Measurements from ENCODE around the gene CHAC1.

CHAC1 gene

GRCh38 chr15:40934457-40934856 lies 18.8 kb upstream of the CHAC1 start:
- no peak for TF ChIP-seq ZNF274 (IDR thresholded peaks at IDR 0.05; ENCODE audit: low read depth, low read length)
- no peak for TF ChIP-seq YY1 (IDR thresholded peaks at IDR 0.05; ENCODE audit: insufficient read depth, insufficient read length)
- no peak for TF ChIP-seq SUZ12 (IDR thresholded peaks at IDR 0.05; ENCODE audit: extremely low read depth, insufficient read depth, insufficient read length)
- Histone ChIP-seq H3K9ac (ENCODE audit: insufficient read length, low read depth) (no peak overlapping the region), H3K4me1 (ENCODE audit: insufficient read depth, insufficient read length) (no peaks in the 10 kb centered on the region), H3K27me3 (ENCODE audit: insufficient read depth, insufficient read length) (peaks cover 90% of the 10 kb centered on the region), H3K4me3 (ENCODE audit: insufficient read length, low read depth) (no peak overlapping the region), H3K9me3 (ENCODE audit: insufficient read depth, low read length) (no peaks in the 10 kb centered on the region), H3K36me3 (ENCODE audit: insufficient read depth, insufficient read length, low read length) (no peaks in the 10 kb centered on the region)
- no peak for DNase-seq (ENCODE audit: low read depth, low spot score)

GRCh38 chr15:40936234-40936708 lies 17.0 kb upstream of the CHAC1 start:
- Histone ChIP-seq H3K4me3 (ENCODE audit: insufficient read length, low read depth) (no peak overlapping the region), H3K9me3 (ENCODE audit: insufficient read depth, low read length) (no peaks in the 10 kb centered on the region), H3K36me3 (ENCODE audit: insufficient read depth, insufficient read length, low read length) (no peaks in the 10 kb centered on the region), H3K4me1 (ENCODE audit: insufficient read depth, insufficient read length) (peaks cover 2% of the 10 kb centered on the region), H3K27me3 (ENCODE audit: insufficient read depth, insufficient read length) (peaks cover 89% of the 10 kb centered on the region), H3K9ac (ENCODE audit: insufficient read length, low read depth) (no peak overlapping the region)
- DNase-seq (ENCODE audit: low read depth, low spot score) = no peak
- TF ChIP-seq SUZ12 (IDR thresholded peaks at IDR 0.05; ENCODE audit: extremely low read depth, insufficient read depth, insufficient read length) (no peak), ZNF274 (IDR thresholded peaks at IDR 0.05; ENCODE audit: low read depth, low read length) (no peak), YY1 (IDR thresholded peaks at IDR 0.05; ENCODE audit: insufficient read depth, insufficient read length) (no peak)

- H3K9me3 ChIP-seq (ENCODE audit: insufficient read depth, low read length) = no peaks in the 10 kb centered on the region
- TF ChIP-seq ZNF274 (IDR thresholded peaks at IDR 0.05; ENCODE audit: low read depth, low read length) = no peak
- TF ChIP-seq YY1 (IDR thresholded peaks at IDR 0.05; ENCODE audit: insufficient read depth, insufficient read length) = no peak
- no peak for TF ChIP-seq SUZ12 (IDR thresholded peaks at IDR 0.05; ENCODE audit: extremely low read depth, insufficient read depth, insufficient read length)
- no peak overlapping the region for H3K9ac ChIP-seq (ENCODE audit: insufficient read length, low read depth)
- no peaks in the 10 kb centered on the region for H3K36me3 ChIP-seq (ENCODE audit: insufficient read depth, insufficient read length, low read length)
- no peak for DNase-seq (ENCODE audit: low read depth, low spot score)
- H3K4me1 ChIP-seq (ENCODE audit: insufficient read depth, insufficient read length) = peaks cover 2% of the 10 kb centered on the region
- H3K27me3 ChIP-seq (ENCODE audit: insufficient read depth, insufficient read length) = peaks cover 87% of the 10 kb centered on the region
- H3K4me3 ChIP-seq (ENCODE audit: insufficient read length, low read depth) = no peak overlapping the region
Measured at GRCh38 chr15:40936709-40937666, 16.3 kb upstream of the CHAC1 start.

GRCh38 chr15:40937762-40938535 lies 15.3 kb upstream of the CHAC1 start:
- Histone ChIP-seq H3K9ac (ENCODE audit: insufficient read length, low read depth) (no peak overlapping the region), H3K4me3 (ENCODE audit: insufficient read length, low read depth) (no peak overlapping the region), H3K27me3 (ENCODE audit: insufficient read depth, insufficient read length) (peaks cover 87% of the 10 kb centered on the region), H3K36me3 (ENCODE audit: insufficient read depth, insufficient read length, low read length) (no peaks in the 10 kb centered on the region), H3K4me1 (ENCODE audit: insufficient read depth, insufficient read length) (peaks cover 2% of the 10 kb centered on the region), H3K9me3 (ENCODE audit: insufficient read depth, low read length) (no peaks in the 10 kb centered on the region)
- no peak for DNase-seq (ENCODE audit: low read depth, low spot score)
- no peak for TF ChIP-seq YY1 (IDR thresholded peaks at IDR 0.05; ENCODE audit: insufficient read depth, insufficient read length)

- no peak for DNase-seq (ENCODE audit: low read depth, low spot score)
- H3K36me3 ChIP-seq (ENCODE audit: insufficient read depth, insufficient read length, low read length) = no peaks in the 10 kb centered on the region
- H3K4me1 ChIP-seq (ENCODE audit: insufficient read depth, insufficient read length) = peaks cover 2% of the 10 kb centered on the region
- peaks cover 87% of the 10 kb centered on the region for H3K27me3 ChIP-seq (ENCODE audit: insufficient read depth, insufficient read length)
- no peak for TF ChIP-seq YY1 (IDR thresholded peaks at IDR 0.05; ENCODE audit: insufficient read depth, insufficient read length)
- no peak for TF ChIP-seq ZNF274 (IDR thresholded peaks at IDR 0.05; ENCODE audit: low read depth, low read length)
- TF ChIP-seq SUZ12 (IDR thresholded peaks at IDR 0.05; ENCODE audit: extremely low read depth, insufficient read depth, insufficient read length) = no peak
- no peak overlapping the region for H3K4me3 ChIP-seq (ENCODE audit: insufficient read length, low read depth)
- H3K9ac ChIP-seq (ENCODE audit: insufficient read length, low read depth) = no peak overlapping the region
- H3K9me3 ChIP-seq (ENCODE audit: insufficient read depth, low read length) = no peaks in the 10 kb centered on the region
Measured at GRCh38 chr15:40938536-40938870, 14.8 kb upstream of the CHAC1 start.

- H3K27me3 ChIP-seq (ENCODE audit: insufficient read depth, insufficient read length) = peaks cover 87% of the 10 kb centered on the region
- H3K4me3 ChIP-seq (ENCODE audit: insufficient read length, low read depth) = no peak overlapping the region
- DNase-seq (ENCODE audit: low read depth, low spot score) = no peak
- TF ChIP-seq SUZ12 (IDR thresholded peaks at IDR 0.05; ENCODE audit: extremely low read depth, insufficient read depth, insufficient read length) = no peak
- no peak for TF ChIP-seq ZNF274 (IDR thresholded peaks at IDR 0.05; ENCODE audit: low read depth, low read length)
- TF ChIP-seq YY1 (IDR thresholded peaks at IDR 0.05; ENCODE audit: insufficient read depth, insufficient read length) = no peak
- H3K36me3 ChIP-seq (ENCODE audit: insufficient read depth, insufficient read length, low read length) = no peaks in the 10 kb centered on the region
- peaks cover 2% of the 10 kb centered on the region for H3K4me1 ChIP-seq (ENCODE audit: insufficient read depth, insufficient read length)
- H3K9me3 ChIP-seq (ENCODE audit: insufficient read depth, low read length) = no peaks in the 10 kb centered on the region
- H3K9ac ChIP-seq (ENCODE audit: insufficient read length, low read depth) = no peak overlapping the region
Measured at GRCh38 chr15:40940296-40940801, 12.9 kb upstream of the CHAC1 start.

- H3K4me1 ChIP-seq (ENCODE audit: insufficient read depth, insufficient read length) = peaks cover 2% of the 10 kb centered on the region
- DNase-seq (ENCODE audit: low read depth, low spot score) = no peak
- TF ChIP-seq ZNF274 (IDR thresholded peaks at IDR 0.05; ENCODE audit: low read depth, low read length) (no peak), SUZ12 (IDR thresholded peaks at IDR 0.05; ENCODE audit: extremely low read depth, insufficient read depth, insufficient read length) (no peak), YY1 (IDR thresholded peaks at IDR 0.05; ENCODE audit: insufficient read depth, insufficient read length) (no peak)
- H3K36me3 ChIP-seq (ENCODE audit: insufficient read depth, insufficient read length, low read length) = no peaks in the 10 kb centered on the region
- peaks cover 87% of the 10 kb centered on the region for H3K27me3 ChIP-seq (ENCODE audit: insufficient read depth, insufficient read length)
- H3K4me3 ChIP-seq (ENCODE audit: insufficient read length, low read depth) = peak overlapping the region; percentile 42
- no peaks in the 10 kb centered on the region for H3K9me3 ChIP-seq (ENCODE audit: insufficient read depth, low read length)
- peak overlapping the region; percentile 79 for H3K9ac ChIP-seq (ENCODE audit: insufficient read length, low read depth)
Measured at GRCh38 chr15:40941068-40941527, 12.2 kb upstream of the CHAC1 start.
